ENCODE data around the gene MEF2D. TPM values are rescaled to one million over a fixed set of nuclear protein-coding genes. Genes with fewer than 3 reads are reported as not detected.

The MEF2D gene
- total RNA-seq, 1 experiment from 2014 or later: 18.3 TPM

- Histone ChIP-seq H3K9me3 (ENCODE audit: low read depth, low read length, poor library complexity, severe bottlenecking) (no peaks in the 10 kb centered on the region), H3K4me3 (ENCODE audit: low read depth, low read length, poor library complexity, severe bottlenecking) (no peak overlapping the region), H3K36me3 (ENCODE audit: insufficient read depth, low read length, poor library complexity, severe bottlenecking) (no peaks in the 10 kb centered on the region), H3K27me3 (replicated peaks; ENCODE audit: insufficient read depth, low read depth, low read length, poor library complexity) (no peaks in the 10 kb centered on the region), H3K4me1 (ENCODE audit: insufficient read depth, low read length, poor library complexity, severe bottlenecking) (peaks cover 46% of the 10 kb centered on the region), H3K27ac (ENCODE audit: low read depth, low read length, poor library complexity, severe bottlenecking) (no peak overlapping the region)
- CTCF ChIA-PET: no interaction called here
- TF ChIP-seq CTCF (conservative IDR thresholded peaks at IDR 0.05; ENCODE audit: low read depth, low read length): no peak
- TF ChIP-seq EZH2 (IDR thresholded peaks at IDR 0.05; ENCODE audit: borderline replicate concordance, low read depth, low read length, poor library complexity, severe bottlenecking): no peak
- intact Hi-C loops (cut with micrococcal nuclease; ENCODE audit: unreplicated experiment): no loop called here
- POLR2A ChIA-PET (ENCODE audit: low non-redundant PET): no interaction called here
- no peak for DNase-seq (ENCODE audit: low spot score)
- BruUV-seq (replicated peaks): no TSS peak
Measured at GRCh38 chr1:156493742-156494141, 6.8 kb downstream of the MEF2D start.

DNA sequence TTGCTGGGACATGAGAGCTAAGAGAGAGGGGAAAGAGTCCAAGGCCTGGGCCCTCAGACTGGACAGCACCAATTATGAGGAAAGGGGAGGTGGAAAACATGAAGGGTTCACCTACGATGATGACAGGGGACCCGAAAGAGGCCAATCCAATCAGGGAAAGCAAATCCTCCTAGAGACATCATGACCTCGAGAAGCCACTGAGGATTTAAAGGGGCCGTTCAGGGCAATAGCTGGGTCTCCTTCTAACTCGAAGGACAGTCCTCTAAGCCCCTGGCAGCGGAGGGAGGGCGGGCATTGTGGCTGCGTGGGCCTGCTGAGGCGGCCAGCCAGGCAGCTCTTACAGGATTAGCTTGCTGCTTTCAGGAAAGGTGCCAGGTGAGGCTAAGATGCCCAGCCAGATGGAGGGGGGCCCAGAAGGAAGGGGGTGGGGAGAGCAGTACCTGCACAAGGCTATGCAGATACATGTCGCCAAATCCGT lies 7.4 kb downstream of the MEF2D start:
- no peak for DNase-seq (ENCODE audit: low spot score)
- Histone ChIP-seq H3K27me3 (replicated peaks; ENCODE audit: insufficient read depth, low read depth, low read length, poor library complexity) (no peaks in the 10 kb centered on the region), H3K4me1 (ENCODE audit: insufficient read depth, low read length, poor library complexity, severe bottlenecking) (peaks cover 41% of the 10 kb centered on the region), H3K36me3 (ENCODE audit: insufficient read depth, low read length, poor library complexity, severe bottlenecking) (no peaks in the 10 kb centered on the region), H3K9me3 (ENCODE audit: low read depth, low read length, poor library complexity, severe bottlenecking) (no peaks in the 10 kb centered on the region), H3K27ac (ENCODE audit: low read depth, low read length, poor library complexity, severe bottlenecking) (no peak overlapping the region), H3K4me3 (ENCODE audit: low read depth, low read length, poor library complexity, severe bottlenecking) (no peak overlapping the region)
- TF ChIP-seq EZH2 (IDR thresholded peaks at IDR 0.05; ENCODE audit: borderline replicate concordance, low read depth, low read length, poor library complexity, severe bottlenecking) (no peak), CTCF (conservative IDR thresholded peaks at IDR 0.05; ENCODE audit: low read depth, low read length) (no peak)
- POLR2A ChIA-PET (ENCODE audit: low non-redundant PET): no interaction called here
- intact Hi-C loops (cut with micrococcal nuclease; ENCODE audit: unreplicated experiment): no loop called here
- CTCF ChIA-PET: no interaction called here
- no TSS peak for BruUV-seq (replicated peaks)

GRCh38 chr1:156492591-156493080 lies 7.9 kb downstream of the MEF2D start:
- POLR2A ChIA-PET (ENCODE audit: low non-redundant PET): interaction anchor here (0.6 kb wide), 1 partner anchor 516 kb away, joined by 3 read pairs; no protein-coding TSS in a partner anchor
- TF ChIP-seq EZH2 (IDR thresholded peaks at IDR 0.05; ENCODE audit: borderline replicate concordance, low read depth, low read length, poor library complexity, severe bottlenecking) (no peak), CTCF (conservative IDR thresholded peaks at IDR 0.05; ENCODE audit: low read depth, low read length) (no peak)

More at GRCh38 chr1:156492591-156493080, 7.9 kb downstream of the MEF2D start:
- Histone ChIP-seq H3K4me1 (ENCODE audit: insufficient read depth, low read length, poor library complexity, severe bottlenecking) (peaks cover 37% of the 10 kb centered on the region), H3K27me3 (replicated peaks; ENCODE audit: insufficient read depth, low read depth, low read length, poor library complexity) (no peaks in the 10 kb centered on the region), H3K4me3 (ENCODE audit: low read depth, low read length, poor library complexity, severe bottlenecking) (no peak overlapping the region), H3K36me3 (ENCODE audit: insufficient read depth, low read length, poor library complexity, severe bottlenecking) (no peaks in the 10 kb centered on the region), H3K9me3 (ENCODE audit: low read depth, low read length, poor library complexity, severe bottlenecking) (no peaks in the 10 kb centered on the region), H3K27ac (ENCODE audit: low read depth, low read length, poor library complexity, severe bottlenecking) (no peak overlapping the region)
- BruUV-seq (replicated peaks): no TSS peak
- CTCF ChIA-PET: no interaction called here
- DNase-seq (ENCODE audit: low spot score): no peak
- intact Hi-C loops (cut with micrococcal nuclease; ENCODE audit: unreplicated experiment): no loop called here

All from A673 (cell line).